Left renal cortex interstitium (tissue), 4 donors: ENCODE data around the gene MOGAT1. TPM values are rescaled to one million over a fixed set of nuclear protein-coding genes. Genes with fewer than 3 reads are reported as not detected.
"Not testable (repeated sequence)": the region's sequence is repeated elsewhere in the genome, so short reads cannot be mapped to it uniquely, and the experiment has no call there.

ENCODE experiments used
- DNase-seq, 4 donors: peaks; one replicate each; pipeline ENCODE4 v3.0.0-alpha.2; 2013; ENCODE audit warnings: low read depth in 4 of 4, low spot score in 2 of 4, missing footprints in 1 of 4
- polyA plus RNA-seq, 4 donors: library from polyadenylated mRNA; unstranded; fragments of 120-200 nt; gene quantifications; one replicate each; pipeline ENCODE4 v1.2.1, GENCODE V29; 2013; ENCODE audit not compliant: insufficient read length in 4 of 4

Gene MOGAT1
- polyA plus RNA-seq, 4 donors, result 0.13 to 0.48 TPM; not detected in 2

- peak in 3 of 4 donors; percentile 42 to 59 (median 57) for DNase-seq
These were observed 36.8 kb downstream of the MOGAT1 start for GRCh38 chr2:222708274-222708710.

- peak in 3 of 4 donors; percentile 30 to 44 (median 40) for DNase-seq
These were observed 37.9 kb downstream of the MOGAT1 start for GRCh38 chr2:222709191-222709891.

GRCh38 chr2:222710736-222711135 is 39.3 kb downstream of the MOGAT1 start:
- no peak for DNase-seq

GRCh38 chr2:222711315-222711940 is 40.0 kb downstream of the MOGAT1 start:
- DNase-seq, result no peak

GRCh38 chr2:222713002-222713401 is 41.5 kb downstream of the MOGAT1 start:
- DNase-seq, result no peak

GRCh38 chr2:222714361-222715241 is 43.1 kb downstream of the MOGAT1 start:
- DNase-seq, result peak in 3 of 4 donors; percentile 37 to 46 (median 42)

- DNase-seq, result no peak
These were observed 44.3 kb downstream of the MOGAT1 start for GRCh38 chr2:222715742-222716141.

- DNase-seq, result not testable (repeated sequence)
These were observed 48.3 kb downstream of the MOGAT1 start for GRCh38 chr2:222719787-222720186.

GRCh38 chr2:222721597-222721996 is 50.1 kb downstream of the MOGAT1 start:
- not testable (repeated sequence) for DNase-seq

GRCh38 chr2:222722327-222722946 is 51.0 kb downstream of the MOGAT1 start:
- DNase-seq, result no peak

- no peak for DNase-seq
These were observed 52.8 kb downstream of the MOGAT1 start for GRCh38 chr2:222724208-222724607.

GRCh38 chr2:222728621-222729020 is 57.2 kb downstream of the MOGAT1 start:
- DNase-seq, result no peak

GRCh38 chr2:222730366-222730999 is 59.0 kb downstream of the MOGAT1 start:
- DNase-seq, result no peak

- DNase-seq, result no peak
These were observed 59.8 kb downstream of the MOGAT1 start for GRCh38 chr2:222731201-222731621.

- DNase-seq, result no peak
These were observed 61.2 kb downstream of the MOGAT1 start for GRCh38 chr2:222732489-222733178.

GRCh38 chr2:222733470-222733845 is 62.0 kb downstream of the MOGAT1 start:
- DNase-seq, result no peak

GRCh38 chr2:222733846-222734702 is 62.6 kb downstream of the MOGAT1 start:
- DNase-seq, result no peak

GRCh38 chr2:222734703-222735014 is 63.2 kb downstream of the MOGAT1 start:
- no peak for DNase-seq

- no peak for DNase-seq
These were observed 64.8 kb downstream of the MOGAT1 start for GRCh38 chr2:222736301-222736700.
